Inferior parietal cortex (tissue), 1 donor: Measurements from ENCODE around the gene FXYD2.
"Not testable (repeated sequence)": the region's sequence is repeated elsewhere in the genome, so short reads cannot be mapped to it uniquely, and the experiment has no call there.

Experiments
- DNase-seq: peaks from one replicate; pipeline ENCODE4 v3.0.0-alpha.2; 2016; ENCODE audit errors: extremely low spot score

The FXYD2 gene

DNA sequence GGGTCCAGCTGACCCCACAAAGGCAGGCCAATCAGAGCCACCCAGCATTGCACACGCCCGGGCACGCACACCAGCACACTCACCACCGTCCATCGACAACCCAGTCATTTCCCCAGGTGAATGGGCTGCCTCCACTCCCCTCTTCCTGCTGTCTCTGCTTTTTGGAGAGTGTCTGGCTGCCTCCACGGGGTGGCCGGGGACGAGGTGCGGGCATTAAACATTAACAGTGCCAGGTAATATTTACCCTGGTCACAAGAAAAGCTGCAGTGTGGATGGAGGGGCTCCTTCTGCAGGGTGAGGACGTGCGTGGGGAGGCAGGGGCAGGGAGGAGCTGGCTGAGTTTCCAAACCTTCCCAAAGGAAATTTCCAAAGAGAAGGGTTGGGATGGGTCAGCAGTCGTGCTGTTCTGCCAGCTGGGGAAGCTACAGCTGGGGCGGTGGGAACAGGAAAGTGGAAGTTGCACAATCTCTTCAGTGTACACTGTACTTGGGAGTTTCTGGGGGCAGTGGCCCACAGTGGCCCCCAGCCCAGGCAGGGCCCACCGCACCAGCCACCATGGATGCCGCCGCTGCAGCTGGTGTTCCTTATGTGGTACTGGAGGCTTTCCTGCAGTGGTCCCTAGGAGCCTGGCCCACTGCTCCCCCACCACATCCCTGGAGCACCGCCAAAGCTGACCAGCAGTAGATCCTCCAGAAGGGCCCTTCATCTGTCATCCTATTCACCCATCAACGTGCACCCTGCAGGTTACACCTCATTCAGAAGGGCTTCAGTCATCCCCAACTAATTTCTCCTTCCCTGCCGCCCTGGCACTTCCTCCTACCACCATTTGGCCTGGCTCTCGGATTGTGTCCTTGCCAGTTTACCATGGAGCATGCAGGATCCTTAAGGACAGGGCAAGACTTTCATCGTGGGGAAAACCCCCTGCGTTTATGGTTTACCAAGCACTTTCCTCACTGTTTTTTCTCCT, at the start of gene FXYD2:
TSS of gene FXYD2 (minus strand) at position 174 of the 967 bp plus-strand sequence. CDS start at position 108, 66 bp downstream.
- no peak for DNase-seq

DNA sequence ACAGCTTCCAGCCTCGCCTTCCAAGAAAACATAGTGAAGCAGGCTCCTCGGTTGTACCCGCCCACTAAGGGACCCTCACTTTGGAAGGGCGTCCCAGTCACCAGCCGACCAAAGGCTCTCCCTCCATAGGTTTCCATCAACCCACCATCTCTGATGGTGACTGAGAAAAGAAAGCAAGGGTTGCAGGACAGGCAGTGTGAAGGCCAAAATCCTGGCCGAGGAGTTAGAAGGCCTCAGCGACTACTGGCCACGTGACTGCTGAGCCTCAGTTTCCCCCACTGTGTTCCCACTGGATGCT, 49.2 kb upstream of the FXYD2 start:
- DNase-seq: no peak

DNA sequence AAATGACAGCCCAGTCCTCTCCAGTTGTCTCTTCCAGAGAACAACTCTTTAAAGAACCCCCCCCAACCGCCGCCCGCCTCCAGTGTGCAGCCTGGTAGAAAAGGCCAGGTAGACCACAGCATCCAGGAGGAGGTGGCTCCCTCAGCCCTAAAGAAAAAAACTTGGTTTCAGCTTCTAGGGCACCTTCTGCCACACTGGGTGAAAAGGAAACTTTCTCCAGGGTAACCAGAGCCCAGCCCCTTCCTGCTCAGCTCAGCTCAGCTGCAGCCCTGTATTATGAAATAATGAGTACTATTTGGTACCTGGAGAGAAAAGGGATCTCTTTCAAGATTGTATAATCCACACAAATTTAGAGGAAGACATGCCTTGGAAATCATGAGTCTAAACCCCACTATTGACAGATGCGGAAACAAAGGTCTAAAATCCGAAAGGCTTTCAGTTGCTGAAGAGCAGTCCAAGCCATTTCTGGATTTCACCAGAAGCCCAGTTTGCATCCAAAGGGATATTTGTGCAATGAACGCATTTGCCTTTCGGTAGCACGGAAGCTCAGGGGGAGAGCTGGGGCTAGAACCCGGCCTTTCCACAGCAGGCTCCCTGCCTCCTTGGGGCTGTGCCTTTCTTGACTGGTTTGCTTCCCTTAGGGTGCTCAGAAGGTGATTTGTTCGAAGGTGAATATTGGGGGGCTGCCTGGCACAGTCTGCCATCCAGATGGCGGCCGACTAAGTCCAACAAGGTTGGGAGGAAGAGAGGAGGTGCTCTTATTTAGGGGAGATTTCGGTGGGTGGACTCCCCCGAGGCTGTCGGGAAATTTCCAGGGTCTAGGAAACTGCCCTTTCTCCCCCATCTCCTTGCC, 48.7 kb upstream of the FXYD2 start:
- no peak for DNase-seq

DNA sequence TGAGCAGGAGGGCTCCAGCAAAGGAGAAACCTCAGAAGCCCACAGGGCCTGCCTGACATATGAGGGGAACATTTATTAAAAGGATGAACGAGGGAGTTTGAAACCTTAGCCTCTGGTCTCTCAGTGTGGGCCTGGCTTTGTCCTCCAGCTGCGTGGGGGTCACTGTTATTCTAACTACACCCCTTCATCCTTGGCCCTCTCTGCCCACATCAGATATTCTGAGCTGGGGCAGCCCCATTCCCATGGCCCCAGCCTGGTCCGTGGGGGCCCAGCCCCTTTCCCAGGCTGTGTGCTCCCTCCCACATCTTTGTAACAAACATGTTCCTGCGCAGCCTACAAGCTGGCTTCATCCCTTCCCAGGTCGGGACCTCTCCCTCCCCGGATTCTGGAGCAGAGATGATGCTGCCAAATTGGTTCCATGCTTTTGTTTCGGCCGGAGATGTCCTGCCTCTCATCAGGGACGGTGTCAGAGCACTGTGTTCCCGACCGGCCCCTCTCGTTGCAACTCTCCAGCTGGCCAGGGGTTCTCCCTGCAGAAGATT, 47.9 kb upstream of the FXYD2 start:
- no peak for DNase-seq

DNA sequence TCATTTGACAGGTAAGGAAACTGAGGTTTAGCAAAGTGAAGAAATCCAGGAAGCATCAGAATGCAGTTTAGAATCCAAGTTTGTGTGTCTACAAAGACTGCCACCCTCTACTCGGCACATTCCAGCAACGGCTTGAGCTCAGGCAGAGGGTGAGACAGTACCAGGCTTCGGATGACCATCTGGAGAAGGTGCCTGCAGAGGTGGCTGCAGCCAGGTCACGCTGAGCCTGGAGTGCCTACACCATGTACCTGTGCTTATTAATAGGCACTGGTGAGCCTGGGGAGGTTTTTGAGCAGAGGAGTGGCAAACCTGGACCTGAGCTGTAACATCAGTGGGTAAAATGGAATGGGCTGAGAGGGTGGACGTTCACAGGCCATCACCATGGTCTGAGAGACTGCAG, 47.2 kb upstream of the FXYD2 start:
- no peak for DNase-seq

DNA sequence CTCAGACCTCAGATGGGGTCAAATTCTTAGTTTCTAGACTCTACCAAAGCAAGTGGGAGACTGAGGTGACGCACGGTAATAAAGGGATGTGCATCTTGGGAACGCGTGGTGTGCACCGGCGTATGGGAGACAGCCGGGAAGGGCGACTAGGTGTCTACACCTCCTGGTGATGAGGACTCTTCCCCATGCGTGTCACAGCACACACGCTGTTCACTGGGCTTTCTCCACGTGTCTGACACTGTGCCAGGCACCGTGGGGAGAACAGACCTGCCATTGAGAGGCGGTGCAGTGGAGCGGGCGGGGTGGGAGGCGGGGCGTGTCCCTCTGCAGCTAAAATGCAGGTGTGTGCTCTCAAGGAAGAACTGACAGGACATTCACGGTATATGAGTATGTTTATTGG, 46.6 kb upstream of the FXYD2 start:
- no peak for DNase-seq

DNA sequence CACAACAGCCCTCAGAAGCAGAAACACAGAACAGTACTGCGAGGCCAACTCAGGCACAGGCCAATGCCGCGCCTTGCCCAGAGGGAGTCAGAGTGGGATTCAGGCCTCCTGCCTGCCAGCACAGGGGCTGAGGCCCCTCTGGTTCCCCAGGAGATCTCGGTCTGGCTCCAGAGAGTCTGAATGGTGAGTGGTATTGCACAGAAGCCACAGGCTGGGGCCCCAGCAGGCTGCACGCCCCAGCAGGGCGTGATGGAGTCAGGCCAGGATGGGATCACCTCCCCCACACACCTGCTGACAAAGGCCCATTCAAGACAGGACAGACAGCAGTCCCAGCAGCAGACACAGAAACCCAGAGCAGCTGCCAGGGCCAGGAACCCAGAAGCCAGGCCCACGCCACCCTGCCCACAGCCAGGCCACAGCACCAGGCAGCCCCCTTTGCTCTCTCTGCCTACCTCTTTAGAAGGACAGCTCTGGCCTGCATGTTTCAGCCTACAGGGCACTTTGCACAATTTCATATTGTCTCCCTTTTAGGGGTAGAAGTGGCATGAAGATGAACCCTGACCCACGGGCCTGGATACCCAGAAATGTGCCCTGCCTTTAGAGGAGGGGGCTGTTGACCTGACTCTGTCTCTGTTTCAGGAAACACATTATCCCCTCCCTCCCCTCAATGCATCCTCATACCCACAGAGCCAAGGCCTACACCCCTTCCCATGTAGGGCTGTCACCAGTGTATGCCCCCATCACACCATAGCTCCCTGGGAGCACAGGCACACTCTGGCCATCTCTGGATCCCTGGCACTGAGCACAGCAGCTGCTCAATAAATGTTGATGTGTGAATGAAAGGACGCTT, 45.8 kb upstream of the FXYD2 start:
- no peak for DNase-seq

DNA sequence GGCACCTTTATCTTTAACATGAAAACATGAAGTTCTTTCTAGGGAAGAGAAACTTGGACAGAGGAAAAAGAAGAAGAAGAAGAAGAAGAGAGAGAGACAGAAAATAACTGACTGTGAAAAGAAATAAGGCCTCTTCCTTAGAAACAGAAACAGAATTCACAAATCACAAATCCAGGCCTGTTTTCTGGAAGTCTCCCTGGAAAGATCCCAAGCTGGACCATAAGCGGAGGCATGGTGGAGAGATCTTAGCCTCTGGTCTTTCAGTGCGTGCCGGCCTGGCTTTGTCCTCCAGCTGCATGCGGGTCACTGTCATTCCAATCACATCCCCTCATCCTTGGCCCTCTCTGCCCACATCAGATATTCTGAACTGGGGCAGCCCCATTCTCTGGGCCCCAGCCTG, 45.1 kb upstream of the FXYD2 start:
- no peak for DNase-seq

DNA sequence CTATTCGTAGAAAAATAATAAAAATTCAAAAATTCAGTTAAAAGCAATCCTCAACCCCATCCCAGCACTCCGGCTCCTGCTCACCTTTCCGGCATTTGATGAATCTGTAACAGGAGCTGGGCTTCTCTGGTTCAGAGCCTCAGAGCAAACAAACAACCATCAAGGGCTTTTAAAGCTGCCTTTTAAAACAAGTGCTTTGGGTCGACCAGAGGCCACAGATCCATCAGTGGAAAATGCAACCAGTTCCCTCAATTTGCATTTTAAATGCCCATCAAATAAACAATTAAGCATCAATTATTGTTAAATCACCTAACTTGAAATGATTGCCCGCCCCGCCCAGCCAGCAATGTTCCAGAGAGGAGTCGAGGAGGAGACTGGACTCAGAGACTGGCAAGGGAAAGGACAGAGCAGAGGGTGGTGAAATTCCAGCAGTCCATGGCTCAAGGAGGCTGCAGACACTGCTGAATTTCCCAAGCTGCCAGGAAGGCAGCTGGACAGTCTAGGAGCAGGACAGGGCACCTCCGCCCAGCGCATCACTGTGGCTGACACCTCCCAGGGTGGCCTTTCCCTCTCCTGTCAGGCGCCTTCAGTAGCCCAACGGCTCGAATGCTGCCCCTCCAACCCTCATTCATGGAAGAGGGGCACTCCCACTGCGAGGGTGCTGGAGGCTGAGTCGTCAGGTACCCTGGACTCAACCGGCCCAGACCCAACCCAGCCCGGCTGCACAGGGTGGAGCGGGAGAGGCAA, 44.4 kb upstream of the FXYD2 start:
- DNase-seq: no peak

DNA sequence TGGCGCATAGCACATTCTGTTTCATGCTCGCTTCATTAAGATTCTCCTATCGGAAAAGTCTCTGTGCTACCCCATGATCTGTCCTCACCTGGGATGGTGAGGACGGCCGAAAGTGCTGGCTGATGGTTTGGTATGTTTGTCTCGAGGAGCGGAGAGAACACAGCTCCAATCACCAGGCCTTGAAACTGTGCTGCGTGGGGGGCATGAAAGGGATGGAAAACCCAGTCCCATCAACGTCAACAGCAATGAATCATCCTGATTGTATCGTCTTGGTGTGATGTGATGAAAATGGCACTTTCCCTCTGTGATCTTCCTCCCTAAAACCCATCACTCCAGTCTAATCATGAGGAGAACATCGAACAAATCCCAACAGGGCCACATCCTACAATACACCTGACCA, 43.5 kb upstream of the FXYD2 start:
- no peak for DNase-seq

DNA sequence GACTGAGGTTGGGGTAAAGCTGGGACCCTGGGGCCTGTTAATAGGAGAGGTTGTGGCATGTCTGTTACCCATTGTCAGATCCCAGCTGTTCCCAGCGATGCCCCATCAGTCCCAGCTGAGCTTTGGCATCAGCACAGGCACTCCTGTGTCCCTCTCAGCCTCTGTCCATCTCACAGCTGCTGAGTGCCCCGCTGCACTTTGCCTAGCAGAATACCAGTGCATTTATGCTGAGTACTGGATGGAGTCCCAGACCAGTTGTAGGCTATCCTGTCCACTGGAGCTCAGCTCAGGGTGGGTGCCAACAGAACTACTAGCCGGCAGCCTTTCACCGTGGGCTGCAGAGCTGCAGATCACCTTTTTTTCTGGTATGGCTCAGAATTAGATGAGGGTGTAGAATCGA, 42.0 kb upstream of the FXYD2 start:
- no peak for DNase-seq

DNA sequence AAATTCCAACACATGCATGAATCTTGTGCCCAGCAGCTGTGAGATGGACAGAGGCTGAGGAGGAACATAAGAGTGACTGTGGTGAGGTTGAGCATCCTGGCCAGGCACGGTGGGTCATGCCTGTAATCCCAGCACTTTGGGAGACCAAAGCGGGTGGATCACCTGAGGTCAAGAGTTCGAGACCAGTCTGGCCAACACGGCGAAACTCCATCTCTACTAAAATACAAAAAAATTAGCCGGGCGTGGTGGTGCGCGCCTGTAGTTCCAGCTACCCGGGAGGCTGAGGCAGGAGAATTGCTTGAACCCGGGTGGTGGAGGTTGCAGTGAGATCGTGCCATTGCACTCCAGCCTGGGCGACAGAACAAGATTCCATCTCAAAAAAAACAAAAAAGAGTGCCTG, 41.0 kb upstream of the FXYD2 start:
- not testable (repeated sequence) for DNase-seq

DNA sequence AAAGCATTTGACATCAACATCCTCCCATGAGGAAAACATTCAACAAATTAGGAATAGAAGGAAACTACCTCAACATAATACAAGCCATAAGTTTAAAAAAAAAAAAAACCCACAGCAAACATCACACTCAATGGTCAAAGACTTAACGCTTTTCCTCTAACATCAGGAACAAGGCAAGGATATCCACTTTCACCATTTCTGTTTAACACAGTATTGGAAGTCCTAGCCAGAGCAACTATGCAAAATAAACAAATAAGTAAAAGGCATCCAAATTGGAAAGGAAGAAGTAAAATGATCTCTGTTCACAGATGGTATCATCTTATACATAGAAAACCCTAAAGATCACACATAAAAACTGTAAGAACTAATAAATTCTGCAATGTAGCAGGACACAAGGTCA, 38.8 kb upstream of the FXYD2 start:
- no peak for DNase-seq

DNA sequence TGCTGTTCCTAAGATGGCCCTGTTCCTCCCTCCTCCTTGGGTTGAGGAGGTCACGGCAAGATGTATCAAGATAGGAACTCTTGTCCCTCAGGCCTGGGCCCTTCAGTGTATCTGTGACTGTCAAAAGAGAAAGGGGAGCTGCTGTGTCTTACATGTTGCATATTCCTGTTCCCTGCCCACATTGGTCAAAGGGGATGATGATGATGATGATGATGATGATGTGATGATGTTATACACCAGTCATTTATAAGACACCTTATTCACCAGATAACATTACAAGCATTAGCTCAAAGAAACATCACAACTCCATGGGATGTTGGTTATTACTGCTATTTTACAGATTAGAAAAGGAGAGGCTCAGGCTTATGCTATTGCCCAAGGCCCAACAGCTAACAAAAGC, 38.2 kb upstream of the FXYD2 start:
- no peak for DNase-seq

DNA sequence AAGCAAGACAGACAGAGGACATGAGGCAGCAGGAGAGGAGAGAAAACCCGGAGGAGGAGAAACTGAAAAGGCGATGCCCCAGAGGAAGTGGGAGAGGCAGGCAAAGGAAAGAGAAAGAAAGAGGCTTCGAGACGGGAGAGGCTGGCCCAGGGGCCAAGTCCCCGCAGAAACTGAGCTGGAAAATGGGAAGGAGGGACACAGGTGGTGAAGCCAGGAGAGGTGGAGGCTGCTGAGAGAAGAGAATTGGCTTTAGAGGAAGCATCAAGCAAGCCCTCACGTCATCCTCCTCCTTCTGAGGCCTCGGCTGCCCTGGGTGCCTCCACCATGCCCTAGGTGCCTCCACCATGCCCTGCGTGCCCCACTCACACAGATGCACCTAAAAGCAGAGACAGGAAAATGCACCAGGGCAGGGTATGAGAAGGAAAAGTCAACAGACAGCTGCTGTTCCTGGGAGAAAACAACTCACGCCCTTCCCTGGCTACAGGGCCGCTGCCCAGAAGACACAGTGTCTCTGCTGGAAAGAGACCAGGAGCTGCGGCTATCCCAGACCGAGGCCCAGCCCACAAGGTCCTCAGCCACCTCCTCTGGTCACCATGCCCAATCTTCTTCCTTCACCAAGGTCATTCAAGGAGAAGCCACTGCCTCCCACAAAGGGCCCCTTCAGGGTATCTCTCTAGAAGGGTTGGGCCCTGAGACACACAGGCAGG, 37.6 kb upstream of the FXYD2 start:
- DNase-seq: no peak

DNA sequence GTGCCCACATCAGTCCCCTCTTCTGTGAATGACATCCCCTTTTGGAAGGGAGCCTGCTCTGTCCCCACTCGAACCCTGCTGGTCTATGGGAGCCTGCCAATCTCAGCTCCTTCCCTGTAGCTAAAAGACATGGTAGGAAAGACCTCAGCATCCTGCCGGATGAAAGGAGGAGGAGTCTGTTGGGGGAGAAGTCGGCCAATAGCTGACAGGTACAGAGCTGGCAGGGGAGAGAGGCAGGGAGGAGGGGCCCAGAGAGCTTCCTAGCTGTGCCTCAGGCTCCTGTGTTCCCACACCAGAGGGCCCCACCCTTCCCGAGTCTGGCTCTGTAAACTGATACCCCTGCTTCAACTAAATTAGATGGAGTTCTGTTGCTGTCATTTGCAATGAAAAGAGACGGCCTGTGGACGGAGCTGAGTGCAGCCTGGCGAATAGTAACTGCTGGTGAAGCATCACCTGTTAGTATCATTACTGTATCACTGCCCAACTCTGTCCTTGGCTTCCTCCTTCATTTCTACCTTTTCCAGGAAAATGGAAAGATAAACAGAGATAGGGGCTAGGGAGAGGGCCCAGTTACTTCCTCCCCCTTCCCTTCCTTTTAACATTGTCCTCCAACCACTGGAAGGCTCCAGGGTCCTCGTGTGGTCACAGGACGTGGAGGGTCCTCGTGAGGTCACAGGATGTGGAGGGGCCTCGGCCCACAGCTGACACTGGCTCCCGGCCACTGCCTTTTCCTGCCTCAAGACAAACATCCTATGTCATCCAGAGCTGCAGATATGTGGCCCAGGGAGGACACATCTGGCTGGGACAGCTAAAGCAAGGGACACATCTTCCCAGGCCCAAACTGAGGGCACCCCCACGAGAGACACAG, 36.8 kb upstream of the FXYD2 start:
- DNase-seq: no peak

DNA sequence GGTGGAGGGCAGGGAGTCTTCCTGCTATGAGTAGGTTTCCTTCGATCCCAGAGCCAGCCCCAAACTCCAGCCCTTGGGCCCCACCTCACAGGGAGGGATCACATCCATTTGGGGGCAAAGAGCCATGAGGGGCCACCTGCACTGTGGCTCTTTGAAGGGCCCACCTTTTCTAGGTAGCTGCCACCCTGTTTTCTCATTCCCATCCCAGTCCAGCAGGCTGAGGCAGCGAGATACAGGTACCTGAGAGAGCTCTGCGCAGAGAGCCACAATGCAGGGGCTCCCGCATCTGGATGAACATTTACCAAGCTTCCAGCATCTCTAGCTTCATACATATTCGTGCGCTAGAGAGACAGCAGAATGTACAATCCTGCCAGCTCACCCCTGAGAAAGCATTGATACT, 35.6 kb upstream of the FXYD2 start:
- DNase-seq: no peak

DNA sequence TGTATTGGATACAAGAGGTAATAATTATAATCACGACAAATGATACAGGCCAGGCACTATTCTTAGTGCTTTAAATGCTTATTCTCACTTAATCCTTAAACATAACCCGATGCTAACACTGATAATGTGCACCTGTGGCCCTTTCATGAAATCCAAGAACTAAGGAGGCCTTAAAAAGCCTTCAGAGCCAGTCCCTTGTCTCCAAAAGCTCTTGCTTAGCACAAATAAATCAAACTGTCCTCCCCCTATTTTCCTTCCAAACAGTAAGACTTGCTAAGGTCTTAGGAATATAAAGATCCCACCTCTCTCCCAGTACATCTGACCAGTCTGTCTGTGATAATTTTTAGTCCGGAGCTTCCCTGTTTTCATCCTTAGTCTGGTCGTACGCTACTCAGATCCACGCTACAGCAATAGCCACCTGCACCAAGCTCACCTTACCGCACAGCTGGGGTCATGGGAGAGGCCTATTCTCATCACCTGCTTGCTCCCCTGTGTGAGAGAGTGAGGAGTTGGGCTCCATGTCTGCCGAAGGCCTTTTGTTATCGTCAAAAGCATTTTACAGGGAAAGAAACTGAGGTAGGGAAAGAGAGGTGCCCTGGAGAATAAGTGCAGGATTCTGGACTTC, 35.1 kb upstream of the FXYD2 start:
- no peak for DNase-seq

DNA sequence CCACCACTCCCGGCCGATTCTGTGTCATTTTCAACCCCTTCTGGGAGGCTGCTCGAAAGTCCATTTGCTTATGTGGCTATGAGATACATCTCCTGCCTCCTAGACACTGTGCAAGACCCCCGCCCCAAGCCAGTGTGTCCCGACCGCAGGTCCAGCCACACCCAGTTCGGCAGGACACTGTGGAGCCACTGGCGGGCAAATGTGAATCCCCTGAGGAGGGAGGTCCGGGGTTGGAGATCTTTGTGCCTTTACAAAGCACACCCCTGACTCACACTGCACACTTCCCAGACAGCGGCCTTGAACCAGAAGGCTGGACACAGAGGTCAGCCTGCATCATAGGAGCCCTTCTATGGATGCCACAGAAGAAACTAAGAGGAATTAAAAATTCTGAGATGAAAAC, 34.5 kb upstream of the FXYD2 start:
- no peak for DNase-seq
